ENCODE measurements around the gene EGFL7.

Gene EGFL7

GRCh38 chr9:136662656-136663581 lies at the start of gene EGFL7:
EGFL7 (plus strand) TSS chr9:136662916; CDS start chr9:136668283, 5,367 bp downstream.
- DNase-seq = no peak

GRCh38 chr9:136613824-136614371 lies 48.8 kb upstream of the EGFL7 start:
- DNase-seq = no peak

- DNase-seq = no peak
Measured at GRCh38 chr9:136614372-136614922, 48.3 kb upstream of the EGFL7 start.

GRCh38 chr9:136614967-136615623 lies 47.6 kb upstream of the EGFL7 start:
- no peak for DNase-seq

GRCh38 chr9:136615631-136616306 lies 46.9 kb upstream of the EGFL7 start:
- no peak for DNase-seq

- no peak for DNase-seq
Measured at GRCh38 chr9:136616307-136616635, 46.4 kb upstream of the EGFL7 start.

- DNase-seq = no peak
Measured at GRCh38 chr9:136616948-136617695, 45.6 kb upstream of the EGFL7 start.

GRCh38 chr9:136617746-136618579 lies 44.8 kb upstream of the EGFL7 start:
- DNase-seq = no peak

- DNase-seq = no peak
Measured at GRCh38 chr9:136618580-136619547, 43.9 kb upstream of the EGFL7 start.

- no peak for DNase-seq
Measured at GRCh38 chr9:136619742-136620440, 42.8 kb upstream of the EGFL7 start.

GRCh38 chr9:136620441-136621018 lies 42.2 kb upstream of the EGFL7 start:
- no peak for DNase-seq

- no peak for DNase-seq
Measured at GRCh38 chr9:136621019-136621733, 41.5 kb upstream of the EGFL7 start.

- DNase-seq = no peak
Measured at GRCh38 chr9:136621734-136622093, 41.0 kb upstream of the EGFL7 start.

GRCh38 chr9:136622538-136622948 lies 40.2 kb upstream of the EGFL7 start:
- no peak for DNase-seq

- DNase-seq = no peak
Measured at GRCh38 chr9:136623016-136623841, 39.5 kb upstream of the EGFL7 start.

GRCh38 chr9:136623842-136624183 lies 38.9 kb upstream of the EGFL7 start:
- DNase-seq = no peak

- no peak for DNase-seq
Measured at GRCh38 chr9:136624184-136624951, 38.3 kb upstream of the EGFL7 start.

All from stimulated activated CD4-positive, alpha-beta T cell treated with anti-CD3 and anti-CD28 coated beads, Interleukin-1b, Interleukin-23, amount 100 ng/mL, for 48 hours (primary cell).